HS-27A (cell line): Measurements from ENCODE around the gene SPATA2.

Experiments
- DNase-seq: peaks from one replicate; pipeline ENCODE4 v3.0.0-alpha.2; 2012; ENCODE audit warnings: low read depth, missing footprints

Gene SPATA2

GRCh38 chr20:49856904-49857303 lies 58.4 kb downstream of the SPATA2 start:
- DNase-seq = no peak

- DNase-seq = no peak
Observed at GRCh38 chr20:49854190-49854875, 61.0 kb downstream of the SPATA2 start.

GRCh38 chr20:49853640-49854039 lies 61.7 kb downstream of the SPATA2 start:
- no peak for DNase-seq
